ENCODE results near the gene WDR73.

DNA sequence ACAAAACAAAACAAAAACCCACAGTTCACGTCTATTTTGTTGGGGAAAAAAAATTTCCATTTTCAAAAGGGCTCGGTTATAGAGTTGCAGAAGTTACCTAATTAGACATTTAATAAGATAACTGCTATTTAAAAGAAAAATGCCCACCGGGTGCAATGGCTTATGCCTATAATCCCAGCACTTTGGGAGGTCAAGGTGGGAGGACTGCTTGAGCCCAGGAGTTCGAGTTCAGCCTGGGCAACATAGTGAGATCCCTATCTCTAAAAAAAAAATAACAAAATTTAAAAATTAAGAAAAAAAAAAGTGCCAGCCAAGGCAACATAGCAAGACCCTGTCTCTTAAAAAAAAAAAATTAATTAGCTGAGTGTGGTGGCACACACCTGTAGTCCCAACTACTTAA is 42.7 kb upstream of the WDR73 start:
- TF ChIP-seq, protein P1, sequence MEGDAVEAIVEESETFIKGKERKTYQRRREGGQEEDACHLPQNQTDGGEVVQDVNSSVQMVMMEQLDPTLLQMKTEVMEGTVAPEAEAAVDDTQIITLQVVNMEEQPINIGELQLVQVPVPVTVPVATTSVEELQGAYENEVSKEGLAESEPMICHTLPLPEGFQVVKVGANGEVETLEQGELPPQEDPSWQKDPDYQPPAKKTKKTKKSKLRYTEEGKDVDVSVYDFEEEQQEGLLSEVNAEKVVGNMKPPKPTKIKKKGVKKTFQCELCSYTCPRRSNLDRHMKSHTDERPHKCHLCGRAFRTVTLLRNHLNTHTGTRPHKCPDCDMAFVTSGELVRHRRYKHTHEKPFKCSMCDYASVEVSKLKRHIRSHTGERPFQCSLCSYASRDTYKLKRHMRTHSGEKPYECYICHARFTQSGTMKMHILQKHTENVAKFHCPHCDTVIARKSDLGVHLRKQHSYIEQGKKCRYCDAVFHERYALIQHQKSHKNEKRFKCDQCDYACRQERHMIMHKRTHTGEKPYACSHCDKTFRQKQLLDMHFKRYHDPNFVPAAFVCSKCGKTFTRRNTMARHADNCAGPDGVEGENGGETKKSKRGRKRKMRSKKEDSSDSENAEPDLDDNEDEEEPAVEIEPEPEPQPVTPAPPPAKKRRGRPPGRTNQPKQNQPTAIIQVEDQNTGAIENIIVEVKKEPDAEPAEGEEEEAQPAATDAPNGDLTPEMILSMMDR (conservative IDR thresholded peaks at IDR 0.05 in 1 of 2, IDR thresholded peaks at IDR 0.05 in 1 of 2; ENCODE audit: low read depth in 1 of 2, low read length in 2 of 2) = no peak
- no peak for TF ChIP-seq EZH2 (IDR thresholded peaks at IDR 0.05; ENCODE audit: low read length, missing control alignments)
